SK-N-SH (cell line): ENCODE results near the gene SAT2. TPM values are rescaled to one million over a fixed set of nuclear protein-coding genes. Genes with fewer than 3 reads are reported as not detected.

ENCODE experiments used
- CTCF ChIA-PET: fragments of 300-600, 350-600 bp; formaldehyde crosslinking; extraction: SDS; loops from one replicate; lab custom pipeline; 2021; lab: Yijun Ruan, JAX
- POLR2A ChIA-PET: fragments of 350-600 bp; sonication (Branson Sonifier 250); formaldehyde crosslinking; extraction: SDS; loops from one replicate; lab custom pipeline; 2020; ENCODE audit warnings: antibody characterized with exemption, inconsistent platforms; lab: Yijun Ruan, JAX
- DNase-seq: peaks from one replicate; pipeline ENCODE4 v3.0.0; 2012
- H2AFZ ChIP-seq: fragments of 200-600 bp; sonication (generic); 2 replicates; pipeline ENCODE4 v1.8.1; 2016; ENCODE audit warnings: antibody characterized with exemption, mild to moderate bottlenecking, low read depth
- H3F3A ChIP-seq: fragments of 200-600 bp; sonication (generic); replicated peaks from 2 replicates; pipeline ENCODE3; 2016; ENCODE audit warnings: antibody characterized with exemption, mild to moderate bottlenecking; ENCODE audit not compliant: insufficient read depth
- H3K27ac ChIP-seq, 2 experiments: fragments of 200-500 bp in 1 of 2; fragments of 200-600 bp in 1 of 2; sonication (Bioruptor generic) in 1 of 2; sonication (generic), shearing (Covaris generic) in 1 of 2; 2 replicates each; pipeline versions ENCODE4 v1.5.1 to v1.6.1; 2014 to 2016; ENCODE audit warnings: low read depth in 2 of 2, inconsistent platforms in 1 of 2, low read length in 1 of 2, mild to moderate bottlenecking in 1 of 2, mixed read lengths in 1 of 2
- H3K27me3 ChIP-seq: fragments of 200-600 bp; sonication (generic), shearing (Covaris generic); 2 replicates; pipeline ENCODE4 v1.6.1; 2016; ENCODE audit warnings: mixed run types; ENCODE audit not compliant: insufficient read depth
- H3K36me3 ChIP-seq, 2 experiments: fragments of 200-500 bp in 1 of 2; fragments of 200-600 bp in 1 of 2; sonication (Bioruptor generic) in 1 of 2; sonication (generic) in 1 of 2; replicated peaks in 1 of 2; 2 replicates each; pipeline versions ENCODE3 to v1.5.1; 2014 to 2016; ENCODE audit warnings: low read length in 1 of 2, mild to moderate bottlenecking in 1 of 2; ENCODE audit not compliant: insufficient read depth in 2 of 2, control insufficient read depth in 1 of 2
- H3K4me1 ChIP-seq, 2 experiments: fragments of 200-500 bp in 1 of 2; fragments of 200-600 bp in 1 of 2; sonication (Bioruptor generic) in 1 of 2; sonication (generic), shearing (Covaris generic) in 1 of 2; 2 replicates each; pipeline versions ENCODE4 v1.5.1 to v1.6.1; 2014 to 2016; ENCODE audit warnings: low read depth in 1 of 2, low read length in 1 of 2, mixed run types in 1 of 2; ENCODE audit not compliant: insufficient read depth in 2 of 2, control insufficient read depth in 1 of 2
- H3K4me2 ChIP-seq: fragments of 200-600 bp; sonication (generic), shearing (Covaris generic); 2 replicates; pipeline ENCODE4 v1.6.1; 2017; ENCODE audit warnings: mixed run types
- H3K4me3 ChIP-seq, 2 experiments: fragments of 200-500 bp in 1 of 2; fragments of 200-600 bp in 1 of 2; sonication (Bioruptor generic) in 1 of 2; sonication (generic), shearing (Covaris generic) in 1 of 2; 2 replicates each; pipeline versions ENCODE4 v1.5.1 to v1.8.1; 2014 to 2016; ENCODE audit warnings: low read depth in 2 of 2, inconsistent platforms in 1 of 2, low read length in 1 of 2, mild to moderate bottlenecking in 1 of 2, mixed read lengths in 1 of 2, moderate library complexity in 1 of 2
- H3K79me2 ChIP-seq: fragments of 200-600 bp; sonication (generic); 2 replicates; pipeline ENCODE4 v1.8.1; 2017; ENCODE audit warnings: mild to moderate bottlenecking; ENCODE audit not compliant: insufficient read depth
- H3K9ac ChIP-seq: fragments of 200-600 bp; sonication (generic); 2 replicates; pipeline ENCODE4 v1.6.1; 2017; ENCODE audit warnings: mixed run types
- H3K9me2 ChIP-seq: fragments of 200-600 bp; sonication (generic); 2 replicates; pipeline ENCODE4 v1.6.1; 2017; ENCODE audit warnings: mixed run types
- H3K9me3 ChIP-seq: fragments of 200-600 bp; sonication (generic); 2 replicates; pipeline ENCODE4 v1.6.1; 2017; ENCODE audit warnings: mixed run types, mild to moderate bottlenecking, moderate library complexity
- H4K20me1 ChIP-seq: fragments of 200-600 bp; sonication (generic); 2 replicates; pipeline ENCODE4 v1.6.1; 2017; ENCODE audit warnings: mild to moderate bottlenecking, mixed run types; ENCODE audit not compliant: insufficient read depth
- CTCF ChIP-seq: fragments of 200-600 bp; sonication (generic); IDR thresholded peaks from 2 replicates; pipeline ENCODE4 v1.6.1; 2017; ENCODE audit warnings: antibody characterized with exemption, mild to moderate bottlenecking, moderate library complexity
- GABPA ChIP-seq: IDR thresholded peaks from 2 replicates; pipeline ENCODE4 v1.4.0; 2012; ENCODE audit warnings: low read depth, mild to moderate bottlenecking
- GATA2 ChIP-seq: sonication (generic); formaldehyde crosslinking; IDR thresholded peaks from 2 replicates; pipeline ENCODE4 v1.5.0; 2020; ENCODE audit warnings: mild to moderate bottlenecking, missing genetic modification reagents
- MAX ChIP-seq: IDR thresholded peaks from 2 replicates; pipeline ENCODE4 v1.4.0; 2012; ENCODE audit warnings: low read depth
- MXI1 ChIP-seq: IDR thresholded peaks from 2 replicates; pipeline ENCODE4 v1.6.1; 2012; ENCODE audit warnings: mild to moderate bottlenecking, low read depth, low read length, improper control_type of control experiment
- NFIC ChIP-seq: IDR thresholded peaks from 2 replicates; pipeline ENCODE4 v1.4.0; 2012; ENCODE audit warnings: borderline replicate concordance
- NRF1 ChIP-seq: IDR thresholded peaks from 2 replicates; pipeline ENCODE4 v1.6.1; 2012; ENCODE audit warnings: low read depth, mild to moderate bottlenecking, low read length
- PBX3 ChIP-seq: IDR thresholded peaks from 2 replicates; pipeline ENCODE4; 2012
- POLR2AphosphoS5 ChIP-seq: IDR thresholded peaks from 2 replicates; pipeline ENCODE4 v1.6.1; 2012; ENCODE audit warnings: low read depth, low read length
- REST ChIP-seq: IDR thresholded peaks from 2 replicates; pipeline ENCODE4 v1.6.1; 2012; ENCODE audit warnings: mild to moderate bottlenecking, low read depth, low read length, moderate library complexity
- RXRA ChIP-seq: IDR thresholded peaks from 2 replicates; pipeline ENCODE4 v1.4.0; 2012; ENCODE audit warnings: low read depth, mild to moderate bottlenecking, borderline replicate concordance
- SIN3A ChIP-seq: IDR thresholded peaks from 2 replicates; pipeline ENCODE4 v1.6.1; 2012; ENCODE audit warnings: low read depth, mild to moderate bottlenecking, low read length, moderate library complexity, borderline replicate concordance
- SMC3 ChIP-seq: IDR thresholded peaks from 2 replicates; pipeline ENCODE4 v1.6.1; 2012; ENCODE audit warnings: low read depth, low read length, improper control_type of control experiment
- TAF1 ChIP-seq: IDR thresholded peaks from 2 replicates; pipeline ENCODE4 v1.6.1; 2012; ENCODE audit warnings: low read depth, mild to moderate bottlenecking, low read length, moderate library complexity, borderline replicate concordance
- USF1 ChIP-seq: IDR thresholded peaks from 2 replicates; pipeline ENCODE4 v1.4.0; 2012; ENCODE audit warnings: low read depth, borderline replicate concordance
- YY1 ChIP-seq: IDR thresholded peaks from 2 replicates; pipeline ENCODE4 v1.4.0; 2012; ENCODE audit warnings: low read depth, mild to moderate bottlenecking
- ZBTB33 ChIP-seq: IDR thresholded peaks from 2 replicates; pipeline ENCODE4 v1.4.0; 2012; ENCODE audit warnings: low read depth, borderline replicate concordance
- WGBS: methylation state at CpG from one replicate; pipeline ENCODE4 v1.1.6; 2017; ENCODE audit warnings: low lambda C conversion rate; 5-methylcytosine and 5-hydroxymethylcytosine counted together
- polyA plus RNA-seq, 3 experiments: library from polyadenylated mRNA; depleted of rRNA; stranded (reverse); fragments of >200 nt; gene quantifications; 2 replicates each; pipeline ENCODE4 v1.2.3, GENCODE V29; 2012

Gene SAT2
- polyA plus RNA-seq, 1 of the 3 experiments (the other 2 are of a cell fraction) = 43.1 TPM

GRCh38 chr17:7626956-7627249, 718 bp downstream of the SAT2 start:
- H3K36me3 ChIP-seq = no peaks in the 10 kb centered on the region
- WGBS = 22% methylated on average over 6 of the region's 6 CpGs
- POLR2A ChIA-PET = interaction anchor here (1.4 to 2.8 kb wide), 5 partner anchors 12 to 77 kb away, joined by 3 to 37 read pairs (median 12); partner anchors contain the start of genes ATP1B2, FXR2, TP53 and WRAP53

More at GRCh38 chr17:7626956-7627249, 718 bp downstream of the SAT2 start:
- Histone ChIP-seq H3K79me2 (peaks cover 10% of the 10 kb centered on the region; the same call in 1 of the 2 replicates), H3F3A (no peaks in the 10 kb centered on the region), H2AFZ (peak overlapping the region; percentile 96), H3K9me2 (no peaks in the 10 kb centered on the region), H3K9me3 (no peaks in the 10 kb centered on the region), H3K4me2 (peak overlapping the region; percentile 92), H3K27ac (peak overlapping the region; percentile 85 to 88), H3K27me3 (no peaks in the 10 kb centered on the region), H3K9ac (peak overlapping the region; percentile 96), H3K4me3 (peak overlapping the region; percentile 62 to 77), H3K4me1 (peaks cover 0 to 19% of the 10 kb centered on the region in 2 experiments; a peak in 1 of 4 replicates), H4K20me1 (no peaks in the 10 kb centered on the region)
- DNase-seq = no peak
- CTCF ChIA-PET = interaction anchor here (1.2 to 11.8 kb wide), 5 partner anchors 9 to 90 kb away, joined by 3 to 166 read pairs (median 5); partner anchors contain the start of genes FXR2, TP53 and WRAP53
- TF ChIP-seq REST (no peak), POLR2AphosphoS5 (no peak), SIN3A (no peak), MXI1 (no peak), PBX3 (no peak), RXRA (no peak), GABPA (no peak), SMC3 (no peak), GATA2 (CRISPR knock-in tag) (no peak), USF1 (no peak), ZBTB33 (no peak), MAX (no peak), TAF1 (no peak), YY1 (no peak), NRF1 (no peak), CTCF (no peak), NFIC (no peak)
